ENCODE measurements around the gene GNA12. TPM values are rescaled to one million over a fixed set of nuclear protein-coding genes. Genes with fewer than 3 reads are reported as not detected.

Gene GNA12
- total and polyA plus RNA-seq, 10 of the 15 experiments (the other 5 are each of a cell fraction or from before 2014, with no cell fraction given), result 1.9 to 51.8 (median 12.6) TPM

DNA sequence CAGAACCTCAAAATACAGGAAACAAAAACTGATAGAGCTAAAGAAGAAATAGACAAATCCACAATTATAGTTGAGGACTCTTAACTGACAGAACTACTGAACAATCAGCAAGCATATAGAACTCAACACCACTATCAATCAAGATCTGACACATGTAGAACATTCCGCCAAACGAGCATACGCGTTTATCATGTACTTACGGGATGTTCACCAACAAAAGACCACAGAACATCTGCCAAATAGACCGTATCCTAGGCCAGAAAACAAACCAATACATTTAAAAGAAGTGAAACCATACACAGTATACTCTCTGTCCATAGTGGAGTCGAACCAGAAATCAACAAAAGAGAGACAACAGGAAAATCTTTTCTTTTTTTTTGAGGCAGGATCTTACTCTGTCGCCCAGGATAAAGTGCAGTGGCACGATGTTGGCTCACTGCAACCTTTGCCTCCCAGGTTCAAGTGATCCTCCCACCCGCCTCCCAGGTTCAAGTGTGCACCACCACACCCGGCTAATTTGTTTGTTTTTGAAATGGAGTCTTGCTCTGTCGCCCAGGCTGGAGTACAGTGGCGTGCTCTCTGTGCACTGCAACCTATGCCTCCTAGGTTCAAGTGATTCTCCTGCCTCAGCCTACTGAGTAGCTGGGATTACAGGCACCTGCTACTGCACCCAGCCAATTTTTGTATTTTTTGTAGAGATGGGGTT lies 5.1 kb downstream of the GNA12 start:
- H3K27ac ChIP-seq (ENCODE audit: control insufficient read depth, insufficient read depth), result no peak overlapping the region
- H2AFZ ChIP-seq (ENCODE audit: control insufficient read depth, low read depth, low read length), result no peak overlapping the region; the same call in 1 of the 2 replicates
- no peaks in the 10 kb centered on the region for H3K9me3 ChIP-seq (replicated peaks; ENCODE audit: control insufficient read depth, insufficient read depth, low read length)
- DNase-seq (ENCODE audit: low read depth, low spot score) (no peak), ATAC-seq (peak; percentile 85), FAIRE-seq (peak; percentile 75)
- POLR2A ChIA-PET, result interaction anchor here (0.8 to 1.0 kb wide), 2 partner anchors 38 to 129 kb away, joined by 3 read pairs; no protein-coding TSS in a partner anchor
- no TSS peak for BruUV-seq (replicated peaks)
- H3K9ac ChIP-seq (ENCODE audit: control insufficient read depth, insufficient read depth, low read length), result no peak overlapping the region
- peaks cover 9% of the 10 kb centered on the region for H3K79me2 ChIP-seq (ENCODE audit: control insufficient read depth, insufficient read depth, low read length)
- H4K20me1 ChIP-seq (ENCODE audit: control insufficient read depth, insufficient read depth), result no peaks in the 10 kb centered on the region
- WGBS (ENCODE audit: insufficient coverage, insufficient replicate concordance, low lambda C conversion rate, missing lambda C conversion rate), result 47% methylated on average over 13 of the region's 13 CpGs
- intact Hi-C loops (cut with micrococcal nuclease; ENCODE audit: unreplicated experiment), result no loop called here
- peak overlapping the region; percentile 18; the same call in 1 of the 2 replicates for H3K4me3 ChIP-seq
- SMC1A ChIA-PET (ENCODE audit: uncharacterized antibody, unreplicated experiment), result interaction anchor here (0.6 to 1.8 kb wide), 8 partner anchors 11 to 66 kb away, joined by 3 to 6 read pairs (median 4); no protein-coding TSS in a partner anchor
- RAD21 ChIA-PET (ENCODE audit: unreplicated experiment), result interaction anchor here (1.1 to 2.8 kb wide), 4 partner anchors 81 to 129 kb away, joined by 3 to 9 read pairs (median 5); no protein-coding TSS in a partner anchor
- H3K4me1 ChIP-seq (ENCODE audit: control insufficient read depth, insufficient read depth, low read length), result peaks cover 30% of the 10 kb centered on the region
- H3K36me3 ChIP-seq (ENCODE audit: control insufficient read depth in 2 of 2, insufficient read depth in 2 of 2, low read length in 1 of 2), result peaks cover 0 to 8% of the 10 kb centered on the region in 2 experiments; a peak in 1 of 4 replicates
- CTCF ChIA-PET, result interaction anchor here (1.6 to 3.4 kb wide), 2 partner anchors 128 to 168 kb away, joined by 3 to 16 read pairs; no protein-coding TSS in a partner anchor
- in situ Hi-C loops (cut with MboI), result no loop called here
- no peaks in the 10 kb centered on the region for H3K27me3 ChIP-seq (replicated peaks in 1 of 2; ENCODE audit: control insufficient read depth in 2 of 2, insufficient read depth in 2 of 2, low read length in 1 of 2)
- H3K4me2 ChIP-seq (ENCODE audit: control insufficient read depth, insufficient read depth), result peak overlapping the region; percentile 66
- TF ChIP-seq YBX1 (IDR thresholded peaks at IDR 0.05), result no peak
- TF ChIP-seq RUNX3 (IDR thresholded peaks at IDR 0.05; ENCODE audit: low read length), result peak; percentile 80
- TF ChIP-seq SPI1 (IDR thresholded peaks at IDR 0.05; ENCODE audit: borderline replicate concordance, insufficient read depth, low read depth, low read length), result peak; percentile 71
- no peak for TF ChIP-seq HDAC2 (IDR thresholded peaks at IDR 0.05)
- no peak for TF ChIP-seq CBFB (IDR thresholded peaks at IDR 0.05; ENCODE audit: low read depth)
- 0 out of 2 replicates have a peak, but pooled peaks have one; percentile 11 for TF ChIP-seq BMI1 (IDR thresholded peaks at IDR 0.05; ENCODE audit: borderline replicate concordance)
- no peak for TF ChIP-seq TBL1XR1 (IDR thresholded peaks at IDR 0.05; ENCODE audit: low read depth, low read length)
- TF ChIP-seq, protein P1, sequence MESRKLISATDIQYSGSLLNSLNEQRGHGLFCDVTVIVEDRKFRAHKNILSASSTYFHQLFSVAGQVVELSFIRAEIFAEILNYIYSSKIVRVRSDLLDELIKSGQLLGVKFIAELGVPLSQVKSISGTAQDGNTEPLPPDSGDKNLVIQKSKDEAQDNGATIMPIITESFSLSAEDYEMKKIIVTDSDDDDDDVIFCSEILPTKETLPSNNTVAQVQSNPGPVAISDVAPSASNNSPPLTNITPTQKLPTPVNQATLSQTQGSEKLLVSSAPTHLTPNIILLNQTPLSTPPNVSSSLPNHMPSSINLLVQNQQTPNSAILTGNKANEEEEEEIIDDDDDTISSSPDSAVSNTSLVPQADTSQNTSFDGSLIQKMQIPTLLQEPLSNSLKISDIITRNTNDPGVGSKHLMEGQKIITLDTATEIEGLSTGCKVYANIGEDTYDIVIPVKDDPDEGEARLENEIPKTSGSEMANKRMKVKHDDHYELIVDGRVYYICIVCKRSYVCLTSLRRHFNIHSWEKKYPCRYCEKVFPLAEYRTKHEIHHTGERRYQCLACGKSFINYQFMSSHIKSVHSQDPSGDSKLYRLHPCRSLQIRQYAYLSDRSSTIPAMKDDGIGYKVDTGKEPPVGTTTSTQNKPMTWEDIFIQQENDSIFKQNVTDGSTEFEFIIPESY (IDR thresholded peaks at IDR 0.05), result 0 out of 2 replicates have a peak, but pooled peaks have one; percentile 38
- no peak for TF ChIP-seq ZBED1 (IDR thresholded peaks at IDR 0.05; ENCODE audit: borderline replicate concordance)
- no peak for TF ChIP-seq EED (IDR thresholded peaks at IDR 0.05; ENCODE audit: low read depth)
- TF ChIP-seq, protein P2, sequence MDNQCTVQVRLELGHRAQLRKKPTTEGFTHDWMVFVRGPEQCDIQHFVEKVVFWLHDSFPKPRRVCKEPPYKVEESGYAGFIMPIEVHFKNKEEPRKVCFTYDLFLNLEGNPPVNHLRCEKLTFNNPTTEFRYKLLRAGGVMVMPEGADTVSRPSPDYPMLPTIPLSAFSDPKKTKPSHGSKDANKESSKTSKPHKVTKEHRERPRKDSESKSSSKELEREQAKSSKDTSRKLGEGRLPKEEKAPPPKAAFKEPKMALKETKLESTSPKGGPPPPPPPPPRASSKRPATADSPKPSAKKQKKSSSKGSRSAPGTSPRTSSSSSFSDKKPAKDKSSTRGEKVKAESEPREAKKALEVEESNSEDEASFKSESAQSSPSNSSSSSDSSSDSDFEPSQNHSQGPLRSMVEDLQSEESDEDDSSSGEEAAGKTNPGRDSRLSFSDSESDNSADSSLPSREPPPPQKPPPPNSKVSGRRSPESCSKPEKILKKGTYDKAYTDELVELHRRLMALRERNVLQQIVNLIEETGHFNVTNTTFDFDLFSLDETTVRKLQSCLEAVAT (IDR thresholded peaks at IDR 0.05), result peak; percentile 50
- TF ChIP-seq, protein P3, sequence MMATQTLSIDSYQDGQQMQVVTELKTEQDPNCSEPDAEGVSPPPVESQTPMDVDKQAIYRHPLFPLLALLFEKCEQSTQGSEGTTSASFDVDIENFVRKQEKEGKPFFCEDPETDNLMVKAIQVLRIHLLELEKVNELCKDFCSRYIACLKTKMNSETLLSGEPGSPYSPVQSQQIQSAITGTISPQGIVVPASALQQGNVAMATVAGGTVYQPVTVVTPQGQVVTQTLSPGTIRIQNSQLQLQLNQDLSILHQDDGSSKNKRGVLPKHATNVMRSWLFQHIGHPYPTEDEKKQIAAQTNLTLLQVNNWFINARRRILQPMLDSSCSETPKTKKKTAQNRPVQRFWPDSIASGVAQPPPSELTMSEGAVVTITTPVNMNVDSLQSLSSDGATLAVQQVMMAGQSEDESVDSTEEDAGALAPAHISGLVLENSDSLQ (IDR thresholded peaks at IDR 0.05), result peak; percentile 95
- TF ChIP-seq MTA2 (IDR thresholded peaks at IDR 0.05; ENCODE audit: low read depth), result peak; percentile 56; the same call in 1 of the 2 replicates
- TF ChIP-seq ZNF384 (IDR thresholded peaks at IDR 0.05; ENCODE audit: borderline replicate concordance, low read depth, low read length), result no peak
- peak; percentile 49; the same call in 1 of the 2 replicates for TF ChIP-seq ATF7 (IDR thresholded peaks at IDR 0.05; ENCODE audit: low read depth)
- TF ChIP-seq GATAD2B (conservative IDR thresholded peaks at IDR 0.05; ENCODE audit: low read depth), result no peak
- 0 out of 2 replicates have a peak, but pooled peaks have one; percentile 30 for TF ChIP-seq ZSCAN29 (IDR thresholded peaks at IDR 0.05)
- peak in 1 of 2 experiments; percentile 6; a peak in 1 of 4 replicates for TF ChIP-seq BHLHE40 (IDR thresholded peaks at IDR 0.05; ENCODE audit: borderline replicate concordance in 1 of 2, low read depth in 2 of 2, low read length in 1 of 2)
- TF ChIP-seq PAX5 (IDR thresholded peaks at IDR 0.05; ENCODE audit: borderline replicate concordance, low read depth, low read length), result 0 out of 2 replicates have a peak, but pooled peaks have one; percentile 31
